GM04504 (cell line): ENCODE data around the gene LTBP1.
"Not testable (repeated sequence)": the region's sequence is repeated elsewhere in the genome, so short reads cannot be mapped to it uniquely, and the experiment has no call there.

Experiments
- DNase-seq: peaks from one replicate; pipeline ENCODE4 v3.0.0-alpha.2; 2012; ENCODE audit warnings: low read depth

LTBP1 gene

GRCh38 chr2:33042819-33043218 is 96.1 kb downstream of the LTBP1 start:
- no peak for DNase-seq

GRCh38 chr2:33047939-33048338 is 101.2 kb downstream of the LTBP1 start:
- DNase-seq: no peak

- peak; percentile 86 for DNase-seq
Observed at GRCh38 chr2:33051586-33052360, 105.0 kb downstream of the LTBP1 start.

- no peak for DNase-seq
Observed at GRCh38 chr2:33052361-33052735, 105.6 kb downstream of the LTBP1 start.

- DNase-seq: not testable (repeated sequence)
Observed at GRCh38 chr2:33052795-33053194, 106.0 kb downstream of the LTBP1 start.

- no peak for DNase-seq
Observed at GRCh38 chr2:33056170-33056569, 109.4 kb downstream of the LTBP1 start.

GRCh38 chr2:33057307-33058028 is 110.7 kb downstream of the LTBP1 start:
- DNase-seq: not testable (repeated sequence)

- DNase-seq: no peak
Observed at GRCh38 chr2:33058716-33059470, 112.1 kb downstream of the LTBP1 start.

GRCh38 chr2:33059471-33060156 is 112.9 kb downstream of the LTBP1 start:
- DNase-seq: no peak

- DNase-seq: no peak
Observed at GRCh38 chr2:33060405-33060804, 113.7 kb downstream of the LTBP1 start.

GRCh38 chr2:33062665-33063250 is 116.0 kb downstream of the LTBP1 start:
- DNase-seq: no peak

GRCh38 chr2:33064349-33064801 is 117.6 kb downstream of the LTBP1 start:
- no peak for DNase-seq

GRCh38 chr2:33067598-33067997 is 120.8 kb downstream of the LTBP1 start:
- no peak for DNase-seq

- DNase-seq: no peak
Observed at GRCh38 chr2:33068261-33068660, 121.5 kb downstream of the LTBP1 start.

- peak; percentile 93 for DNase-seq
Observed at GRCh38 chr2:33069894-33070651, 123.3 kb downstream of the LTBP1 start.

GRCh38 chr2:33071591-33071990 is 124.8 kb downstream of the LTBP1 start:
- DNase-seq: no peak

GRCh38 chr2:33072614-33073013 is 125.9 kb downstream of the LTBP1 start:
- DNase-seq: no peak

- DNase-seq: no peak
Observed at GRCh38 chr2:33073018-33073417, 126.3 kb downstream of the LTBP1 start.

GRCh38 chr2:33074197-33074596 is 127.4 kb downstream of the LTBP1 start:
- no peak for DNase-seq

GRCh38 chr2:33077311-33077710 is 130.6 kb downstream of the LTBP1 start:
- DNase-seq: no peak

GRCh38 chr2:33077844-33078243 is 131.1 kb downstream of the LTBP1 start:
- no peak for DNase-seq
